PC-9 (cell line): ENCODE results near the gene USP35.

Experiments used
- EZH2 ChIP-seq: fragments of 200-600 bp; sonication (generic); IDR thresholded peaks from 2 replicates; pipeline ENCODE4 v1.8.0; 2017; ENCODE audit warnings: antibody characterized with exemption, low read depth
- TF ChIP-seq, protein P1 (sequence below): fragments of 200-600 bp; sonication (generic); conservative IDR thresholded peaks from 2 replicates; pipeline ENCODE4 v1.6.1; 2017; ENCODE audit warnings: mixed run types, antibody characterized with exemption, mild to moderate bottlenecking, moderate library complexity

DNA sequence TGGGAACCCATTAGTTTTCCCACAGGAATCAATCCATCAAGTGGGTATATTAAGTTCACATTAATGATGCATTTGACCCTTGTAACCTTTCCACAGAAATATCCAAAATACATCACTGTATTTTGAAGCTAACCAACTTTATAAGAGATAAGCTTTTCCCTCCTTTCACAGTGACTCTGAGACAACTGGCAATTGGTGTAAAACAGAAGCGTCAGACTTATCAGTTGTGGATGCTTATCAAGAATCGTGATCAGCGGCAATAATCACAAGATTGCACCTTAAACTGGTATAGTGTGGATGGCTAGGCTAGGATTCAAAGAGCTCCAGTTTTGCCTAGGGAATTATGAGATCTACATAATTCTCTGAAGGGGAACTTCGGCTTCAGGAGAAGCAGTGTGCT is 73.1 kb downstream of the USP35 start:
- no peak for TF ChIP-seq EZH2
- TF ChIP-seq, protein P1, sequence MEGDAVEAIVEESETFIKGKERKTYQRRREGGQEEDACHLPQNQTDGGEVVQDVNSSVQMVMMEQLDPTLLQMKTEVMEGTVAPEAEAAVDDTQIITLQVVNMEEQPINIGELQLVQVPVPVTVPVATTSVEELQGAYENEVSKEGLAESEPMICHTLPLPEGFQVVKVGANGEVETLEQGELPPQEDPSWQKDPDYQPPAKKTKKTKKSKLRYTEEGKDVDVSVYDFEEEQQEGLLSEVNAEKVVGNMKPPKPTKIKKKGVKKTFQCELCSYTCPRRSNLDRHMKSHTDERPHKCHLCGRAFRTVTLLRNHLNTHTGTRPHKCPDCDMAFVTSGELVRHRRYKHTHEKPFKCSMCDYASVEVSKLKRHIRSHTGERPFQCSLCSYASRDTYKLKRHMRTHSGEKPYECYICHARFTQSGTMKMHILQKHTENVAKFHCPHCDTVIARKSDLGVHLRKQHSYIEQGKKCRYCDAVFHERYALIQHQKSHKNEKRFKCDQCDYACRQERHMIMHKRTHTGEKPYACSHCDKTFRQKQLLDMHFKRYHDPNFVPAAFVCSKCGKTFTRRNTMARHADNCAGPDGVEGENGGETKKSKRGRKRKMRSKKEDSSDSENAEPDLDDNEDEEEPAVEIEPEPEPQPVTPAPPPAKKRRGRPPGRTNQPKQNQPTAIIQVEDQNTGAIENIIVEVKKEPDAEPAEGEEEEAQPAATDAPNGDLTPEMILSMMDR = no peak
